ENCODE results near the gene CILP. TPM values are rescaled to one million over a fixed set of nuclear protein-coding genes. Genes with fewer than 3 reads are reported as not detected.

CILP gene
- total and polyA plus RNA-seq, 2 of the 13 experiments (the other 11 are each of a cell fraction or from before 2014, with no cell fraction given): 0.03 TPM; not detected in 1

GRCh38 chr15:65184868-65185717, 26.2 kb downstream of the CILP start, which contains the start of gene CLPX (continued):
- no peak for TF ChIP-seq KMT2A (CRISPR knock-in tag; IDR thresholded peaks at IDR 0.05)
- no peak for TF ChIP-seq NONO (IDR thresholded peaks at IDR 0.05)
- TF ChIP-seq NONO (CRISPR knock-in tag; conservative IDR thresholded peaks at IDR 0.05): no peak
- no peak for TF ChIP-seq GATAD2A (CRISPR knock-in tag; IDR thresholded peaks at IDR 0.05)
- no peak for TF ChIP-seq POGZ (CRISPR knock-in tag; IDR thresholded peaks at IDR 0.05)
- 0 out of 2 replicates have a peak, but pooled peaks have one; percentile 3 for TF ChIP-seq NCOA2 (CRISPR knock-in tag; IDR thresholded peaks at IDR 0.05)
- TF ChIP-seq ZNF704 (CRISPR knock-in tag; IDR thresholded peaks at IDR 0.05; ENCODE audit: borderline replicate concordance): no peak
- no peak for TF ChIP-seq TERF1 (CRISPR knock-in tag; IDR thresholded peaks at IDR 0.05)
- peak; percentile 52; the same call in 1 of the 2 replicates for TF ChIP-seq ZBTB14 (CRISPR knock-in tag; IDR thresholded peaks at IDR 0.05)
- TF ChIP-seq NR2F2 (IDR thresholded peaks at IDR 0.05; ENCODE audit: borderline replicate concordance, low read depth): no peak; the same call in 1 of the 2 replicates
- TF ChIP-seq ATF7-NPFF (CRISPR knock-in tag; IDR thresholded peaks at IDR 0.05; ENCODE audit: low read depth): no peak
- no peak for TF ChIP-seq PLSCR1 (CRISPR knock-in tag; IDR thresholded peaks at IDR 0.05; ENCODE audit: borderline replicate concordance)
- TF ChIP-seq NR3C1 (CRISPR knock-in tag; IDR thresholded peaks at IDR 0.05): no peak
- TF ChIP-seq POLR2A (IDR thresholded peaks at IDR 0.05; ENCODE audit: insufficient read depth in 1 of 2, low read depth in 2 of 2, low read length in 2 of 2): peak; percentile 80 to 89
- TF ChIP-seq ZNF225 (CRISPR knock-in tag; IDR thresholded peaks at IDR 0.05): peak; percentile 45; the same call in 1 of the 2 replicates
- no peak for TF ChIP-seq ELF4 (CRISPR knock-in tag; IDR thresholded peaks at IDR 0.05; ENCODE audit: borderline replicate concordance)
- TF ChIP-seq NR2C2 (CRISPR knock-in tag; IDR thresholded peaks at IDR 0.05; ENCODE audit: borderline replicate concordance): peak; percentile 98
- TF ChIP-seq ZNF646 (CRISPR knock-in tag; IDR thresholded peaks at IDR 0.05): no peak
